K562 (cell line): ENCODE results near the gene PPP1R16B. TPM values are rescaled to one million over a fixed set of nuclear protein-coding genes. Genes with fewer than 3 reads are reported as not detected.

Experiments
- BRF1 ChIP-seq: IDR thresholded peaks from 3 replicates; pipeline ENCODE4 v1.6.1; 2011; ENCODE audit warnings: borderline replicate concordance, mild to moderate bottlenecking; ENCODE audit not compliant: insufficient read length; ENCODE audit errors: extremely low read depth
- DPF2 ChIP-seq: fragments of 450-650 bp; IDR thresholded peaks from 2 replicates; pipeline ENCODE4 v1.6.1; 2016
- GABPB1 ChIP-seq: sonication (generic); formaldehyde crosslinking; IDR thresholded peaks from 2 replicates; pipeline ENCODE4 v1.8.0; 2022; ENCODE audit warnings: mild to moderate bottlenecking, missing genetic modification reagents
- HMG20B ChIP-seq: fragments of 250-450 bp; sonication (Bioruptor Pico); IDR thresholded peaks from 2 replicates; pipeline ENCODE4 v1.5.0; 2021; ENCODE audit warnings: mild to moderate bottlenecking
- HNRNPLL ChIP-seq: fragments of 200-400 bp; formaldehyde crosslinking; IDR thresholded peaks from 2 replicates; pipeline ENCODE4 v1.6.1; 2017; ENCODE audit warnings: low read length, low read depth, mild to moderate bottlenecking; ENCODE audit not compliant: poor library complexity, severe bottlenecking
- LCOR ChIP-seq: sonication (generic); formaldehyde crosslinking; IDR thresholded peaks from 2 replicates; pipeline ENCODE4 v1.8.0; 2022; ENCODE audit warnings: mild to moderate bottlenecking, missing genetic modification reagents
- MAFK ChIP-seq: IDR thresholded peaks from 2 replicates; pipeline ENCODE4 v1.6.1; 2011; ENCODE audit warnings: low read length, improper control_type of control experiment
- SMARCB1 ChIP-seq: IDR thresholded peaks from 2 replicates; pipeline ENCODE4 v1.6.1; 2011; ENCODE audit warnings: improper control_type of control experiment, low read depth; ENCODE audit not compliant: insufficient read length
- SREBF2 ChIP-seq: sonication (generic); formaldehyde crosslinking; IDR thresholded peaks from 2 replicates; pipeline ENCODE4 v1.4.0; 2020; ENCODE audit warnings: mild to moderate bottlenecking, missing genetic modification reagents
- TFAM ChIP-seq: fragments of 250-450 bp; sonication (Bioruptor Pico); conservative IDR thresholded peaks from 2 replicates; pipeline ENCODE4 v1.5.0; 2021; ENCODE audit warnings: mild to moderate bottlenecking, moderate library complexity
- ZNF24 ChIP-seq: fragments of 450-650 bp; IDR thresholded peaks from 2 replicates; pipeline ENCODE4 v1.6.1; 2016
- ZNF551 ChIP-seq: fragments of 250-450 bp; sonication (Bioruptor Pico); IDR thresholded peaks from 2 replicates; pipeline ENCODE4 v1.5.0; 2021; ENCODE audit warnings: mild to moderate bottlenecking, moderate library complexity
- polyA plus RNA-seq, 8 experiments: library from polyadenylated mRNA; depleted of rRNA in 4 of 8; stranded (reverse) in 5 of 8; unstranded in 3 of 8; fragments of >200 nt; fragmentation: Nextera tagmentation in 2 of 8; fragmentation: Illumina TruSeq in 1 of 8; extraction: Ambion mirVana in 2 of 8; extraction: Trizol in 1 of 8; gene quantifications; 2 replicates each; pipeline versions ENCODE4 v1.2.1 to v1.2.3, GENCODE V29; 2011 to 2014; ENCODE audit warnings: inconsistent platforms in 1 of 8, missing spikeins in 1 of 8
- total RNA-seq, 7 experiments: library from RNA; depleted of rRNA in 6 of 7; stranded (reverse); fragments of >200 nt in 6 of 7; fragmentation: Illumina TruSeq in 2 of 7; extraction: Trizol in 2 of 7; gene quantifications; 2 replicates each; pipeline versions ENCODE4 v1.2.1 to v1.2.3, GENCODE V29; 2011 to 2021; ENCODE audit warnings: low replicate concordance in 1 of 7
- TF ChIP-seq, protein P1 (sequence below): sonication (generic); formaldehyde crosslinking; IDR thresholded peaks from 2 replicates; pipeline ENCODE4 v1.8.0; 2023; ENCODE audit warnings: missing genetic modification reagents, mild to moderate bottlenecking, borderline replicate concordance
- TF ChIP-seq, protein P2 (sequence below): fragments of 450-650 bp; formaldehyde crosslinking; IDR thresholded peaks from 2 replicates; pipeline ENCODE4 v1.4.0; 2020; ENCODE audit warnings: mild to moderate bottlenecking, moderate library complexity
- TF ChIP-seq, protein P3 (sequence below): IDR thresholded peaks from 2 replicates; pipeline ENCODE4 v1.6.1; 2016; ENCODE audit warnings: missing genetic modification characterization, missing compliant biosample characterization
- TF ChIP-seq, protein P4 (sequence below): fragments of 200-400 bp; formaldehyde crosslinking; IDR thresholded peaks from 2 replicates; pipeline ENCODE4 v1.6.1; 2017; ENCODE audit warnings: mild to moderate bottlenecking, low read depth, low read length, moderate library complexity
- TF ChIP-seq, protein P5 (sequence below): fragments of 450-650 bp; formaldehyde crosslinking; IDR thresholded peaks from 2 replicates; pipeline ENCODE4 v1.4.0; 2020; ENCODE audit warnings: mild to moderate bottlenecking, moderate library complexity

PPP1R16B gene
- total and polyA plus RNA-seq, 9 of the 15 experiments (the other 6 are each of a cell fraction or from before 2014, with no cell fraction given) = 1.5 to 11.5 (median 6.8) TPM

DNA sequence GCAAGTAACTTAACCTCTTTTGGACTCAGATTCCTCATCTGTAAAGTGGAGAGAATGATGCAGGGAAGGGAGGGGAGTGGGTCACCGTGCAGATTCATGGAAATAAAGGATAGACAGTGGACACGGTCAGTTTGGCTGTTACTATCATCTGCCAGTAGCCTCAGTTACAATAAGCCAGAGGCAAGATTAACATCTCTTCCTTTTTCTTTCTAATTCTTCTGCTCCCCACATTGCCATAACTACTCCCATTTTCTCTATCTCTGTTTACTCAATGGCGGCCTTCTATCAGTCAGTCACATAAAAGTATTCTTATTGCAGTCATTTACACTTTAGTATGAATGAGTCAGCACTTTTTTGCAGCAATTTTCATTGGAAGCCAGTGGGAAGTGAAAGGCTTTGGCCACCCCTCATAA is 49.2 kb downstream of the PPP1R16B start (continued):
- TF ChIP-seq, protein P1, sequence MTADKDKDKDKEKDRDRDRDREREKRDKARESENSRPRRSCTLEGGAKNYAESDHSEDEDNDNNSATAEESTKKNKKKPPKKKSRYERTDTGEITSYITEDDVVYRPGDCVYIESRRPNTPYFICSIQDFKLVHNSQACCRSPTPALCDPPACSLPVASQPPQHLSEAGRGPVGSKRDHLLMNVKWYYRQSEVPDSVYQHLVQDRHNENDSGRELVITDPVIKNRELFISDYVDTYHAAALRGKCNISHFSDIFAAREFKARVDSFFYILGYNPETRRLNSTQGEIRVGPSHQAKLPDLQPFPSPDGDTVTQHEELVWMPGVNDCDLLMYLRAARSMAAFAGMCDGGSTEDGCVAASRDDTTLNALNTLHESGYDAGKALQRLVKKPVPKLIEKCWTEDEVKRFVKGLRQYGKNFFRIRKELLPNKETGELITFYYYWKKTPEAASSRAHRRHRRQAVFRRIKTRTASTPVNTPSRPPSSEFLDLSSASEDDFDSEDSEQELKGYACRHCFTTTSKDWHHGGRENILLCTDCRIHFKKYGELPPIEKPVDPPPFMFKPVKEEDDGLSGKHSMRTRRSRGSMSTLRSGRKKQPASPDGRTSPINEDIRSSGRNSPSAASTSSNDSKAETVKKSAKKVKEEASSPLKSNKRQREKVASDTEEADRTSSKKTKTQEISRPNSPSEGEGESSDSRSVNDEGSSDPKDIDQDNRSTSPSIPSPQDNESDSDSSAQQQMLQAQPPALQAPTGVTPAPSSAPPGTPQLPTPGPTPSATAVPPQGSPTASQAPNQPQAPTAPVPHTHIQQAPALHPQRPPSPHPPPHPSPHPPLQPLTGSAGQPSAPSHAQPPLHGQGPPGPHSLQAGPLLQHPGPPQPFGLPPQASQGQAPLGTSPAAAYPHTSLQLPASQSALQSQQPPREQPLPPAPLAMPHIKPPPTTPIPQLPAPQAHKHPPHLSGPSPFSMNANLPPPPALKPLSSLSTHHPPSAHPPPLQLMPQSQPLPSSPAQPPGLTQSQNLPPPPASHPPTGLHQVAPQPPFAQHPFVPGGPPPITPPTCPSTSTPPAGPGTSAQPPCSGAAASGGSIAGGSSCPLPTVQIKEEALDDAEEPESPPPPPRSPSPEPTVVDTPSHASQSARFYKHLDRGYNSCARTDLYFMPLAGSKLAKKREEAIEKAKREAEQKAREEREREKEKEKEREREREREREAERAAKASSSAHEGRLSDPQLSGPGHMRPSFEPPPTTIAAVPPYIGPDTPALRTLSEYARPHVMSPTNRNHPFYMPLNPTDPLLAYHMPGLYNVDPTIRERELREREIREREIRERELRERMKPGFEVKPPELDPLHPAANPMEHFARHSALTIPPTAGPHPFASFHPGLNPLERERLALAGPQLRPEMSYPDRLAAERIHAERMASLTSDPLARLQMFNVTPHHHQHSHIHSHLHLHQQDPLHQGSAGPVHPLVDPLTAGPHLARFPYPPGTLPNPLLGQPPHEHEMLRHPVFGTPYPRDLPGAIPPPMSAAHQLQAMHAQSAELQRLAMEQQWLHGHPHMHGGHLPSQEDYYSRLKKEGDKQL (CRISPR knock-in tag) = no peak
- TF ChIP-seq DPF2 = peak; percentile 94
- TF ChIP-seq TFAM (CRISPR knock-in tag) = no peak
- no peak for TF ChIP-seq BRF1
- peak; percentile 99 for TF ChIP-seq MAFK
- TF ChIP-seq, protein P2, sequence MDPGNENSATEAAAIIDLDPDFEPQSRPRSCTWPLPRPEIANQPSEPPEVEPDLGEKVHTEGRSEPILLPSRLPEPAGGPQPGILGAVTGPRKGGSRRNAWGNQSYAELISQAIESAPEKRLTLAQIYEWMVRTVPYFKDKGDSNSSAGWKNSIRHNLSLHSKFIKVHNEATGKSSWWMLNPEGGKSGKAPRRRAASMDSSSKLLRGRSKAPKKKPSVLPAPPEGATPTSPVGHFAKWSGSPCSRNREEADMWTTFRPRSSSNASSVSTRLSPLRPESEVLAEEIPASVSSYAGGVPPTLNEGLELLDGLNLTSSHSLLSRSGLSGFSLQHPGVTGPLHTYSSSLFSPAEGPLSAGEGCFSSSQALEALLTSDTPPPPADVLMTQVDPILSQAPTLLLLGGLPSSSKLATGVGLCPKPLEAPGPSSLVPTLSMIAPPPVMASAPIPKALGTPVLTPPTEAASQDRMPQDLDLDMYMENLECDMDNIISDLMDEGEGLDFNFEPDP (CRISPR knock-in tag) = no peak
- TF ChIP-seq SMARCB1 = peak; percentile 62
- TF ChIP-seq LCOR (CRISPR knock-in tag) = no peak
- TF ChIP-seq, protein P3, sequence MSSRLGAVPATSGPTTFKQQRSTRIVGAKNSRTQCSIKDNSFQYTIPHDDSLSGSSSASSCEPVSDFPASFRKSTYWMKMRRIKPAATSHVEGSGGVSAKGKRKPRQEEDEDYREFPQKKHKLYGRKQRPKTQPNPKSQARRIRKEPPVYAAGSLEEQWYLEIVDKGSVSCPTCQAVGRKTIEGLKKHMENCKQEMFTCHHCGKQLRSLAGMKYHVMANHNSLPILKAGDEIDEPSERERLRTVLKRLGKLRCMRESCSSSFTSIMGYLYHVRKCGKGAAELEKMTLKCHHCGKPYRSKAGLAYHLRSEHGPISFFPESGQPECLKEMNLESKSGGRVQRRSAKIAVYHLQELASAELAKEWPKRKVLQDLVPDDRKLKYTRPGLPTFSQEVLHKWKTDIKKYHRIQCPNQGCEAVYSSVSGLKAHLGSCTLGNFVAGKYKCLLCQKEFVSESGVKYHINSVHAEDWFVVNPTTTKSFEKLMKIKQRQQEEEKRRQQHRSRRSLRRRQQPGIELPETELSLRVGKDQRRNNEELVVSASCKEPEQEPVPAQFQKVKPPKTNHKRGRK (tag) = no peak
- TF ChIP-seq, protein P4, sequence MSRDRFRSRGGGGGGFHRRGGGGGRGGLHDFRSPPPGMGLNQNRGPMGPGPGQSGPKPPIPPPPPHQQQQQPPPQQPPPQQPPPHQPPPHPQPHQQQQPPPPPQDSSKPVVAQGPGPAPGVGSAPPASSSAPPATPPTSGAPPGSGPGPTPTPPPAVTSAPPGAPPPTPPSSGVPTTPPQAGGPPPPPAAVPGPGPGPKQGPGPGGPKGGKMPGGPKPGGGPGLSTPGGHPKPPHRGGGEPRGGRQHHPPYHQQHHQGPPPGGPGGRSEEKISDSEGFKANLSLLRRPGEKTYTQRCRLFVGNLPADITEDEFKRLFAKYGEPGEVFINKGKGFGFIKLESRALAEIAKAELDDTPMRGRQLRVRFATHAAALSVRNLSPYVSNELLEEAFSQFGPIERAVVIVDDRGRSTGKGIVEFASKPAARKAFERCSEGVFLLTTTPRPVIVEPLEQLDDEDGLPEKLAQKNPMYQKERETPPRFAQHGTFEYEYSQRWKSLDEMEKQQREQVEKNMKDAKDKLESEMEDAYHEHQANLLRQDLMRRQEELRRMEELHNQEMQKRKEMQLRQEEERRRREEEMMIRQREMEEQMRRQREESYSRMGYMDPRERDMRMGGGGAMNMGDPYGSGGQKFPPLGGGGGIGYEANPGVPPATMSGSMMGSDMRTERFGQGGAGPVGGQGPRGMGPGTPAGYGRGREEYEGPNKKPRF = no peak
- TF ChIP-seq HMG20B (CRISPR knock-in tag) = no peak
- TF ChIP-seq ZNF551 (CRISPR knock-in tag) = no peak
- no peak for TF ChIP-seq SREBF2
- TF ChIP-seq GABPB1 = no peak
- TF ChIP-seq, protein P5, sequence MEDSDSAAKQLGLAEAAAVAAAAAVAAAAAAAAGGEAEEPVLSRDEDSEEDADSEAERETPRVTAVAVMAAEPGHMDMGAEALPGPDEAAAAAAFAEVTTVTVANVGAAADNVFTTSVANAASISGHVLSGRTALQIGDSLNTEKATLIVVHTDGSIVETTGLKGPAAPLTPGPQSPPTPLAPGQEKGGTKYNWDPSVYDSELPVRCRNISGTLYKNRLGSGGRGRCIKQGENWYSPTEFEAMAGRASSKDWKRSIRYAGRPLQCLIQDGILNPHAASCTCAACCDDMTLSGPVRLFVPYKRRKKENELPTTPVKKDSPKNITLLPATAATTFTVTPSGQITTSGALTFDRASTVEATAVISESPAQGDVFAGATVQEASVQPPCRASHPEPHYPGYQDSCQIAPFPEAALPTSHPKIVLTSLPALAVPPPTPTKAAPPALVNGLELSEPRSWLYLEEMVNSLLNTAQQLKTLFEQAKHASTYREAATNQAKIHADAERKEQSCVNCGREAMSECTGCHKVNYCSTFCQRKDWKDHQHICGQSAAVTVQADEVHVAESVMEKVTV (CRISPR knock-in tag) = no peak
- TF ChIP-seq ZNF24 = 0 out of 2 replicates have a peak, but pooled peaks have one; percentile 47
- no peak for TF ChIP-seq HNRNPLL
